Measurements from ENCODE around the gene OPA1.

Gene OPA1

GRCh38 chr3:193693774-193694173 is 100.8 kb downstream of the OPA1 start:
- no peak for TF ChIP-seq CTCF (IDR thresholded peaks at IDR 0.05; ENCODE audit: low read depth, low read length)
- Histone ChIP-seq H3K36me3 (no peaks in the 10 kb centered on the region), H3K4me3 (ENCODE audit: low read depth, low read length) (no peak overlapping the region), H3K9me3 (ENCODE audit: severe bottlenecking) (no peaks in the 10 kb centered on the region), H3K27me3 (ENCODE audit: insufficient read depth, low read depth, severe bottlenecking) (no peaks in the 10 kb centered on the region), H3K27ac (no peak overlapping the region)
- no peak for DNase-seq

GRCh38 chr3:193701953-193702635 is 109.1 kb downstream of the OPA1 start:
- Histone ChIP-seq H3K9me3 (ENCODE audit: severe bottlenecking) (no peaks in the 10 kb centered on the region), H3K4me3 (ENCODE audit: low read depth, low read length) (no peak overlapping the region), H3K27me3 (ENCODE audit: insufficient read depth, low read depth, severe bottlenecking) (no peaks in the 10 kb centered on the region), H3K27ac (no peak overlapping the region), H3K36me3 (no peaks in the 10 kb centered on the region)
- TF ChIP-seq CTCF (IDR thresholded peaks at IDR 0.05; ENCODE audit: low read depth, low read length): no peak
- DNase-seq: no peak

- Histone ChIP-seq H3K4me3 (ENCODE audit: low read depth, low read length) (no peak overlapping the region), H3K9me3 (ENCODE audit: severe bottlenecking) (no peaks in the 10 kb centered on the region)
Measured at GRCh38 chr3:193702967-193703366, 110.0 kb downstream of the OPA1 start.

GRCh38 chr3:193704431-193704830 is 111.4 kb downstream of the OPA1 start:
- no peak overlapping the region for H3K4me3 ChIP-seq (ENCODE audit: low read depth, low read length)
- H3K27me3 ChIP-seq (ENCODE audit: insufficient read depth, low read depth, severe bottlenecking): no peaks in the 10 kb centered on the region
- 0 out of 2 replicates have a peak, but pooled peaks have one; percentile 6 for TF ChIP-seq CTCF (IDR thresholded peaks at IDR 0.05; ENCODE audit: low read depth, low read length)
- no peak for DNase-seq
- H3K36me3 ChIP-seq: no peaks in the 10 kb centered on the region
- no peaks in the 10 kb centered on the region for H3K9me3 ChIP-seq (ENCODE audit: severe bottlenecking)
- H3K27ac ChIP-seq: no peak overlapping the region

More at GRCh38 chr3:193702967-193703366, 110.0 kb downstream of the OPA1 start:
- no peaks in the 10 kb centered on the region for H3K27me3 ChIP-seq (ENCODE audit: insufficient read depth, low read depth, severe bottlenecking)
- no peak for DNase-seq
- no peak for TF ChIP-seq CTCF (IDR thresholded peaks at IDR 0.05; ENCODE audit: low read depth, low read length)
- no peaks in the 10 kb centered on the region for H3K36me3 ChIP-seq
- H3K27ac ChIP-seq: no peak overlapping the region

- no peak for TF ChIP-seq CTCF (IDR thresholded peaks at IDR 0.05; ENCODE audit: low read depth, low read length)
- Histone ChIP-seq H3K4me3 (ENCODE audit: low read depth, low read length) (no peak overlapping the region), H3K36me3 (no peaks in the 10 kb centered on the region), H3K27ac (no peak overlapping the region), H3K9me3 (ENCODE audit: severe bottlenecking) (no peaks in the 10 kb centered on the region), H3K27me3 (ENCODE audit: insufficient read depth, low read depth, severe bottlenecking) (no peaks in the 10 kb centered on the region)
- no peak for DNase-seq
Measured at GRCh38 chr3:193708270-193708669, 115.3 kb downstream of the OPA1 start.

All from WERI-Rb-1 (cell line).